GM12878 (cell line): Measurements from ENCODE around the gene GNAI2. TPM values are rescaled to one million over a fixed set of nuclear protein-coding genes. Genes with fewer than 3 reads are reported as not detected.
"Not testable (repeated sequence)": the region's sequence is repeated elsewhere in the genome, so short reads cannot be mapped to it uniquely, and the experiment has no call there.

ENCODE experiments used
- ATAC-seq: fragments of 200-7000 bp; cut with Tn5 transposase; 3 replicates; pipeline ENCODE4 v1.9.1; 2020; ENCODE audit warnings: mild to moderate bottlenecking, moderate library complexity
- BruUV-seq: library from RNA; stranded (reverse); fragments of 400-500 nt; replicated peaks from 2 replicates; lab custom pipeline; 2021; lab: Mats Ljungman, UMichigan
- CTCF ChIA-PET: fragments of 300-600 bp; sonication (Branson Sonifier 250); formaldehyde crosslinking; extraction: SDS; loops from one replicate; lab custom pipeline; 2021; ENCODE audit warnings: inconsistent platforms; lab: Yijun Ruan, JAX
- POLR2A ChIA-PET: fragments of 350-600 bp; formaldehyde crosslinking; extraction: SDS; loops from one replicate; lab custom pipeline; 2021; ENCODE audit warnings: inconsistent platforms; lab: Charles Lee
- RAD21 ChIA-PET: fragments of 300-600 bp; sonication (Branson Sonifier 250); formaldehyde crosslinking; loops from one replicate; lab custom pipeline; 2023; ENCODE audit warnings: antibody characterized with exemption; ENCODE audit not compliant: unreplicated experiment; lab: Charles Lee
- SMC1A ChIA-PET: fragments of 300-600 bp; sonication (Branson Sonifier 250); formaldehyde crosslinking; loops from one replicate; lab custom pipeline; 2023; ENCODE audit not compliant: unreplicated experiment, uncharacterized antibody; lab: Charles Lee
- DNase-seq: peaks from one replicate; pipeline ENCODE4 v3.0.0-alpha.2; 2011; ENCODE audit warnings: low read depth, low spot score
- FAIRE-seq: peaks from 3 replicates; lab custom pipeline; 2011; peaks lifted over from hg19 to GRCh38; lab: Jason Lieb, UNC
- H2AFZ ChIP-seq: 2 replicates; pipeline ENCODE4 v1.6.0; 2011; ENCODE audit warnings: low read depth, low read length, control low read depth; ENCODE audit not compliant: control insufficient read depth
- H3K27ac ChIP-seq: 2 replicates; pipeline ENCODE4 v1.5.1; 2011; ENCODE audit warnings: control low read depth; ENCODE audit not compliant: control insufficient read depth, insufficient read depth
- H3K27me3 ChIP-seq, 2 experiments: replicated peaks in 1 of 2; 2 replicates each; pipeline versions ENCODE4 v1.6.0 to v1.6.1; 2011; ENCODE audit warnings: low read length in 1 of 2; ENCODE audit not compliant: control insufficient read depth in 2 of 2, insufficient read depth in 2 of 2
- H3K36me3 ChIP-seq, 2 experiments: 2 replicates each; pipeline ENCODE4 v1.5.1; 2011; ENCODE audit warnings: low read length in 1 of 2; ENCODE audit not compliant: control insufficient read depth in 2 of 2, insufficient read depth in 2 of 2
- H3K4me1 ChIP-seq: 2 replicates; pipeline ENCODE4 v1.6.1; 2011; ENCODE audit warnings: mild to moderate bottlenecking, low read length, moderate library complexity, mixed read lengths; ENCODE audit not compliant: control insufficient read depth, insufficient read depth
- H3K4me2 ChIP-seq: 2 replicates; pipeline ENCODE4 v1.6.0; 2011; ENCODE audit warnings: control low read depth; ENCODE audit not compliant: control insufficient read depth, insufficient read depth
- H3K4me3 ChIP-seq: fragments of 200-600 bp; sonication (generic); 2 replicates; pipeline ENCODE4 v1.5.1; 2016
- H3K79me2 ChIP-seq: 2 replicates; pipeline ENCODE4 v1.6.0; 2011; ENCODE audit warnings: low read length; ENCODE audit not compliant: control insufficient read depth, insufficient read depth
- H3K9ac ChIP-seq: 2 replicates; pipeline ENCODE4 v1.8.0; 2011; ENCODE audit warnings: low read length, control low read depth, mixed read lengths; ENCODE audit not compliant: control insufficient read depth, insufficient read depth
- H3K9me3 ChIP-seq: replicated peaks from 3 replicates; pipeline ENCODE4 v1.5.1; 2011; ENCODE audit warnings: mild to moderate bottlenecking, low read length; ENCODE audit not compliant: control insufficient read depth, insufficient read depth
- H4K20me1 ChIP-seq: 2 replicates; pipeline ENCODE4 v1.6.0; 2011; ENCODE audit not compliant: control insufficient read depth, insufficient read depth
- MTA2 ChIP-seq: fragments of 450-650 bp; IDR thresholded peaks from 2 replicates; pipeline ENCODE4 v1.6.1; 2016; ENCODE audit warnings: low read depth, mild to moderate bottlenecking, moderate library complexity
- RAD21 ChIP-seq: IDR thresholded peaks from 2 replicates; pipeline ENCODE4 v1.6.1; 2011; ENCODE audit warnings: mild to moderate bottlenecking, low read depth, low read length, moderate library complexity; ENCODE audit not compliant: insufficient read depth
- RBBP5 ChIP-seq: fragments of 200-600 bp; sonication (generic); conservative IDR thresholded peaks from 2 replicates; pipeline ENCODE4 v1.6.1; 2016
- SP1 ChIP-seq: IDR thresholded peaks from one replicate; pipeline ENCODE4 v1.6.1; 2011; ENCODE audit warnings: low read depth, low read length
- TCF3 ChIP-seq: IDR thresholded peaks from 2 replicates; pipeline ENCODE4 v1.6.1; 2012; ENCODE audit warnings: low read depth, mild to moderate bottlenecking, low read length, borderline replicate concordance; ENCODE audit not compliant: insufficient read depth
- USF1 ChIP-seq: IDR thresholded peaks from 2 replicates; pipeline ENCODE4 v1.6.1; 2011; ENCODE audit warnings: borderline replicate concordance, low read depth, mild to moderate bottlenecking, moderate library complexity, mixed read lengths, low read length; ENCODE audit not compliant: insufficient read depth; ENCODE audit errors: extremely low read length
- WGBS: methylation state at CpG from one replicate; pipeline ENCODE4 v1.1.6; 2016; ENCODE audit warnings: low lambda C conversion rate; ENCODE audit not compliant: insufficient replicate concordance, insufficient coverage; ENCODE audit errors: missing lambda C conversion rate; 5-methylcytosine and 5-hydroxymethylcytosine counted together
- in situ Hi-C: fragments of 300-500 bp; cut with MboI; formaldehyde crosslinking; loops from 9 replicates; pipeline ENCODE4 v1.14.3; 2018; ENCODE audit warnings: mixed read lengths
- intact Hi-C: fragments of 100-400 bp; cut with micrococcal nuclease; formaldehyde crosslinking; loops from one replicate; pipeline ENCODE4 v1.14.2; 2022; ENCODE audit not compliant: unreplicated experiment
- polyA plus RNA-seq, 11 experiments: library from polyadenylated mRNA; depleted of rRNA in 4 of 11; unstranded in 6 of 11; stranded (reverse) in 5 of 11; fragments of >200 nt; fragmentation: Nextera tagmentation in 4 of 11; fragmentation: Illumina TruSeq in 1 of 11; extraction: Ambion mirVana in 4 of 11; extraction: Trizol in 1 of 11; gene quantifications; 1 replicate in 1 of 11; 2 replicates in 10 of 11; pipeline versions ENCODE4 v1.2.1 to v1.2.3, GENCODE V29; 2011 to 2016; ENCODE audit warnings: inconsistent platforms in 2 of 11, missing spikeins in 2 of 11, low read depth in 1 of 11
- total RNA-seq, 4 experiments: library from RNA; depleted of rRNA in 3 of 4; stranded (reverse); fragments of >200 nt in 3 of 4; fragmentation: Illumina TruSeq in 1 of 4; extraction: Trizol in 1 of 4; gene quantifications; 2 replicates each; pipeline versions ENCODE4 v1.2.1 to v1.2.3, GENCODE V29; 2013 to 2021
- TF ChIP-seq, protein P1 (sequence below): fragments of 450-650 bp; IDR thresholded peaks from 2 replicates; pipeline ENCODE4 v1.6.1; 2014; ENCODE audit warnings: mild to moderate bottlenecking

Gene GNAI2
- total and polyA plus RNA-seq, 10 of the 15 experiments (the other 5 are each of a cell fraction or from before 2014, with no cell fraction given), result 5.0 to 346 (median 237) TPM

DNA sequence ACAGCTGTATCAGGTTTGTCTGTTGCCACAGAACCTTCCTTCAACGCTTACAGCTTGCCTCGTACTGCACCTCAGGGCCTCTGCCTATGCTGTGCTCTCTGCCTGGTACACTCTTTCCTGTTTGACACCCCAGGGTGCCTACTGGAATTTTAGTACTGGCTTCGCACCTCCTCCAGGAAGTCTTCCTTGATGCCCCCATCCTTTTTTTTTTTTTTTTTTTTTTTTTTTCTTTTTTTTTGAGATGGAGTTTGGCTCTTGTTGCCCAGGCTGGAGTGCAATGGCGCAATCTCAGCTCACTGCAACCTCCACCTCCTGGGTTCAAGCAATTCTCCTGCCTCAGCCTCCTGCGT, 24.7 kb upstream of the GNAI2 start:
- H3K27me3 ChIP-seq, BruUV-seq, H3K9me3 ChIP-seq, DNase-seq, in situ Hi-C loops, H4K20me1 ChIP-seq, H3K4me1 ChIP-seq, H3K9ac ChIP-seq, H3K36me3 ChIP-seq, H3K4me3 ChIP-seq, ATAC-seq, H3K79me2 ChIP-seq, H2AFZ ChIP-seq, FAIRE-seq, H3K27ac ChIP-seq, H3K4me2 ChIP-seq, intact Hi-C loops: not testable (repeated sequence)
- ChIA-PET POLR2A (interaction anchor here (0.7 to 1.4 kb wide), 2 partner anchors 9 to 1082 kb away, joined by 3 to 5 read pairs; no protein-coding TSS in a partner anchor), RAD21 (interaction anchor here (0.7 to 1.4 kb wide), 3 partner anchors 14 to 642 kb away, joined by 3 to 5 read pairs (median 5); no protein-coding TSS in a partner anchor), CTCF (interaction anchor here (1.0 to 2.1 kb wide), 4 partner anchors 7 to 61 kb away, joined by 3 to 8 read pairs (median 4); no protein-coding TSS in a partner anchor), SMC1A (interaction anchor here (0.8 kb wide), 1 partner anchor 19 kb away, joined by 3 read pairs; no protein-coding TSS in a partner anchor)
- 29% methylated on average over 4 of the region's 5 CpGs for WGBS

GRCh38 chr3:50211930-50212329, 24.1 kb upstream of the GNAI2 start:
- no peak for TF ChIP-seq RAD21
- TF ChIP-seq SP1, result no peak
- TF ChIP-seq, protein P1, sequence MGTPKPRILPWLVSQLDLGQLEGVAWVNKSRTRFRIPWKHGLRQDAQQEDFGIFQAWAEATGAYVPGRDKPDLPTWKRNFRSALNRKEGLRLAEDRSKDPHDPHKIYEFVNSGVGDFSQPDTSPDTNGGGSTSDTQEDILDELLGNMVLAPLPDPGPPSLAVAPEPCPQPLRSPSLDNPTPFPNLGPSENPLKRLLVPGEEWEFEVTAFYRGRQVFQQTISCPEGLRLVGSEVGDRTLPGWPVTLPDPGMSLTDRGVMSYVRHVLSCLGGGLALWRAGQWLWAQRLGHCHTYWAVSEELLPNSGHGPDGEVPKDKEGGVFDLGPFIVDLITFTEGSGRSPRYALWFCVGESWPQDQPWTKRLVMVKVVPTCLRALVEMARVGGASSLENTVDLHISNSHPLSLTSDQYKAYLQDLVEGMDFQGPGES, result no peak
- no peak for TF ChIP-seq USF1
- TF ChIP-seq TCF3, result no peak
- no peak for TF ChIP-seq RBBP5
- no peak for TF ChIP-seq MTA2
- H3K4me1 ChIP-seq, result no peaks in the 10 kb centered on the region
- no TSS peak for BruUV-seq
- POLR2A ChIA-PET, result interaction anchor here (0.7 kb wide), 1 partner anchor 1082 kb away, joined by 5 read pairs; no protein-coding TSS in a partner anchor
- no peak overlapping the region for H3K27ac ChIP-seq
- FAIRE-seq (no peak), ATAC-seq (peak; percentile 58), DNase-seq (no peak)
- no peaks in the 10 kb centered on the region; a peak in 2 of 4 replicates for H3K27me3 ChIP-seq
- H3K79me2 ChIP-seq, result no peaks in the 10 kb centered on the region
- SMC1A ChIA-PET, result interaction anchor here (0.8 kb wide), 1 partner anchor 19 kb away, joined by 3 read pairs; no protein-coding TSS in a partner anchor
- H3K9me3 ChIP-seq, result no peaks in the 10 kb centered on the region
- RAD21 ChIA-PET, result interaction anchor here (0.8 to 1.4 kb wide), 2 partner anchors 13 to 15 kb away, joined by 3 to 5 read pairs; no protein-coding TSS in a partner anchor
- in situ Hi-C loops (no loop called here), intact Hi-C loops (no loop called here)
- CTCF ChIA-PET, result interaction anchor here (1.0 to 2.1 kb wide), 4 partner anchors 8 to 60 kb away, joined by 3 to 8 read pairs (median 4); no protein-coding TSS in a partner anchor
- H4K20me1 ChIP-seq, result no peaks in the 10 kb centered on the region
- H3K9ac ChIP-seq, result no peak overlapping the region
- H3K36me3 ChIP-seq, result no peaks in the 10 kb centered on the region
- H3K4me3 ChIP-seq, result no peak overlapping the region
- no peak overlapping the region for H2AFZ ChIP-seq
- no peak overlapping the region for H3K4me2 ChIP-seq
- WGBS, result 0% methylated on average over 2 of the region's 2 CpGs
